OCI-LY1 (cell line): ENCODE measurements around the gene NRIP1.

Source experiments
- CTCF ChIP-seq: fragments of 200-600 bp; sonication (generic), shearing (Covaris generic); IDR thresholded peaks from 2 replicates; pipeline ENCODE4 v1.5.1; 2017; ENCODE audit warnings: mild to moderate bottlenecking, antibody characterized with exemption, low read length, moderate library complexity, mixed read lengths
- EZH2 ChIP-seq: fragments of 200-600 bp; sonication (generic), shearing (Covaris generic); IDR thresholded peaks from 2 replicates; pipeline ENCODE4 v1.8.0; 2017; ENCODE audit warnings: borderline replicate concordance, mixed run types, mild to moderate bottlenecking, antibody characterized with exemption, low read length, moderate library complexity, mixed read lengths

DNA sequence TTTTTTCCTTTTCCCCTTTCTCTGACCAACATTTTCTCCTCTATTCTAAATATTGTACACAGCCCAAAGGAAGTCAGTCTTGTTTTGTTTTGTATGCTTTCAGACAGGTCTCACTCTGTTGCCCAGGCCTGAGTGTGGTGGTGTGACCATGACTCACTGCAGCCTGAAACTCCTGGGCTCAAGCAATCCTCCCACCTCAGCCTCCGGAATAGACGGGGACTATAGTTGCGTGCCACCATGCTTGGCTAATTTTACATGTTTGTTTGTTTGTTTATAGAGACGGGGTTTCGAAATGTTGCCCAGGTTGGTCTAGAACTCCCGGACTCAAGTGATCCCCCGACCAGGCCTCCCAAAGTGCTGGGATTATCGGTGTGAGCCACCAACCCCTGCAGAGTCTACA is 72.8 kb downstream of the NRIP1 start:
- no peak for TF ChIP-seq CTCF
- TF ChIP-seq EZH2 = no peak
